Midbrain (tissue), 1 donor: ENCODE data around the gene CEP97.
A peak's percentile ranks its signal among the peaks of the same experiment; 100 is the strongest.
"Not testable (repeated sequence)": the region's sequence is repeated elsewhere in the genome, so short reads cannot be mapped to it uniquely, and the experiment has no call there.

ENCODE experiments used
- DNase-seq: peaks from one replicate; lab custom pipeline; 2025; lab: John Stamatoyannopoulos, UW

CEP97 gene

DNA sequence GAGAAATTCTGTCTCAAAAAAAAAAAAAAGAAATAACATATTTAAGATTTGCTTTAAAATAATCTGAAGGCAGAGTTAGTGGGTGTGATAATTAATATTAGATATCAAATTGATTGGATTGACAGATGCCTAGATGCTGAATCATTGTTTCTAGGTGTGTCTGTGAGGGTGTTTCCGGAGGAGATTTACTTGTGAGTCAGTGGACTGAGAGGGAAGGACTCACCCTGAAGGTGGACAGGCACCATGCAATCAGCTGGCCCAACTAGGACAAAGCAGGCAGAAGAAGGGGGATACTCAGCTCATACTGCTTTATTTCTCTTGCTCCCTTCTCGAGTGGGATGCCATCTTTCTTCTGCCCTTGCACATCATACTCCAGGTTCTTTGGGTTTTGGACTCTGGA lies 21.2 kb upstream of the CEP97 start:
- no peak for DNase-seq

DNA sequence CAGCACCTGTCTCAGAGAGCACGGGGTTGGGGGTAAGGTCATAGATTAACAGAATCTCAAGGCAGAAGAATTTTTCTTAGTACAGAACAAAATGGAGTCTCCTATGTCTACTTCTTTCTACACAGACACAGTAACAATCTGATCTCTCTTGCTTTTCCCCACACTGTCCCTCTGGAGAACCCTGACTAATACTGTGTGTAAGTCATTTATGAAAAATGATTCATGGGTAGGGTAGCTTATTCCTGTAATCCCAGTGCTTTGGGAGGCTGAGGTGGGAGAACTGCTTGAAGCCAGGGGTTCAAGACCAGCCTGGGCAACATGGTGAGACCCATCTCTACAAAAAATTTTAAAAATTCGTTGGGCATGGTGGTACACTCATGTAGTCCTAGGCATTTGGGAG lies 19.8 kb upstream of the CEP97 start:
- DNase-seq: not testable (repeated sequence)

DNA sequence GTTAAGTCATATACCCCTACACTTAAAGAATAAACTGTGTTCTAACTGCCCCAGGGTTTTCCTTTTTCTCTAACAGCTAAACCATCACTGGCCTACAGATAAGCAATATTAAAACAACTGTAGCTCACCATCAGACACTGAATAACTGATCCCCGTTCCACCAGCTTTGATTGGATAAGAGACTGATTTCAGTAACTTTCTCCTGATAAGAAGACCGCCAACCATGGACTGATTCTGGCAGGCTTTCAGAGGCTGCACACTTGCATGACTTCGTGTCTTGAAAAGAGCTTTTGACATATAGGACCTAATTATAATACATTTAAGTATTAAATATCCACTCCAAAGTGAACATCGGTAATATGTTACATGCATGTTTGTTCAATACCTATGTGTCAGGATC lies 15.3 kb upstream of the CEP97 start:
- no peak for DNase-seq

DNA sequence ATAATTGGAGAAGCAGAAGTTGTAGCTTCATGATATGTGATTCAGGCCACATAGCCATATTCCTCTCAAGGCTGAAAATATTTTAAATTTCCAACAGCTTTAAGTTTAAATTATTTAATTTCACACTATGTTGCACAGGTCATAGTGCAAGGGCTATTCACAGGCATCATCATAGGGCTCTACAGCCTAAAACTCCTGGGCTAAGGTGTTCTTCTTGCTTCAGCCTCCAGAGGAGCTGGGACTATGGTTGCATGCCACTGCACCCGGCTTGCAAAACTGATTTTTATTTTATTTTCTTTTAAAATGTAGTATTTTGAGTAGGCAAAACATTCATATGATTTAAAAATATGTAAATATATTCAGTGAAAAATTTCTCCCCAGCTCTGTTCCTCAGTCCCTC lies 6.0 kb upstream of the CEP97 start:
- no peak for DNase-seq

DNA sequence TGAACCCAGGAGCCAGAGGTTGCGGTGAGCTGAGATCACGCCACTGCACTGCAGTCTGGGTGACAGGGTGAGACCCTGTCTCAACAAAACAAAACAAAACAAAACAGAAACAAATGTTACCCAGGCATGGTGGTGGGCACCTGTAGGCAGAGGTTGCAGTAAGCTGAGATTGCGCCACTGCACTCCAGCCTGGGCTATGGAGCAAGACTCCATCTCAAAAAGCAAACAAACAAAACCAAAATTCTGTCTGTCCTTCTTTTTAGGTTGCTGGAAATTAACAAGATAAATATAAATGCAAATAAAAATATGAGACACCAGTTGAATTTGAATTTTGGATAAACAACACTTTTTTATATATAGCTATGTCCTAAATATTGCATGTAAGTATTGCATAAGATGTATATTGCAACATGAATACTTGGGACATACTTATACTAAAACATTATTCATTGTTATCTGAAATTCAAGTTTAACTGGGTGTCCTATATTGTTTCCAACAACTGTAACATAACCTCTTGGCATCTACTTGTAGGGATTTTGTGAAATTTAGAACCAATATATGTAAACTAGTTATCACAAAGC lies 4.7 kb upstream of the CEP97 start:
- DNase-seq: no peak

DNA sequence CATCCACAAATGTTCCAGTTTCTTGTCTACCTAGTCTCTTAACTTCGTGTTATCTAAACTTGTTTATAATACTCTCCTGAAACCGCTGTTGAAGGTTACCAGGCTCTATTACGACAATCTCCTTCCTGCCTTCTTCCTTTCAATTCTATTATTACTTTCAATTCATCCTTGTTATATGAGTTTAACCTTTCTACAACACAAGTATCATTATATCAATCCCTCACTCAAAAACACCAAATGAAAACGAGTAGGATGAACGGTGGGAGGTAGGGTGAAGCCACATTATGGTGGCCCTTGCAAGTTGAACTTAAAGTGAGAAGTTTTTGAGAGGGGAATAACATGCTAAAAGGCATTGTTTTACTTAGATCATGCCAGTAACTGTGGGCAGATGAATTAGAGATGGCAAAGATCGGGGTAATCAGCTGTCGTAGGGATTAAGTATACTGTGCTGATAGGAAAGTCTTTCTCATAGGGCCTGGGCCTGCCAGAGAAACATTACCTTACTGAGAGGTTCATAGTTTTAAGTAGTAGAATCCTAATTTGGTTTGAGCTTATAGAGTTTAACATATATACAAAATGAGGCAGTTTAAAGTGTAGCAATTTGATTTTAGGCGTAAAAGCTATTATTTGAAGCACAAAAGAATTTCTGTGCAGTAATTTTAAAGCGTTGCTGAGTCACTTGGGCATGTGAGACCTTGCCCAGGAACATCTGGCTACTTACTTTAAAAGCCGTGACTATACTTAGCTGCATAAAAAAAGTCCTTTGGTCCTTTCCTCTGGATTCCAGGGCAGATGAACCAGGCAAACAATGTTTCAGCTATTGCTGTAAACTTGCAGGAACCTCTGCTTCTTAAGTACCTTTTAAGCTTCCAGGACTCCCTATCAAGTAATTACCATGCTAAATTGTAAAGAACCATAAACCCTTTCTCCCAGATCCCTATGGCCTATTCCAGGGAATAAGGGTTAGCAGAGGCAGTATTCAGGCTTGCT lies 3.3 kb upstream of the CEP97 start:
- no peak for DNase-seq

DNA sequence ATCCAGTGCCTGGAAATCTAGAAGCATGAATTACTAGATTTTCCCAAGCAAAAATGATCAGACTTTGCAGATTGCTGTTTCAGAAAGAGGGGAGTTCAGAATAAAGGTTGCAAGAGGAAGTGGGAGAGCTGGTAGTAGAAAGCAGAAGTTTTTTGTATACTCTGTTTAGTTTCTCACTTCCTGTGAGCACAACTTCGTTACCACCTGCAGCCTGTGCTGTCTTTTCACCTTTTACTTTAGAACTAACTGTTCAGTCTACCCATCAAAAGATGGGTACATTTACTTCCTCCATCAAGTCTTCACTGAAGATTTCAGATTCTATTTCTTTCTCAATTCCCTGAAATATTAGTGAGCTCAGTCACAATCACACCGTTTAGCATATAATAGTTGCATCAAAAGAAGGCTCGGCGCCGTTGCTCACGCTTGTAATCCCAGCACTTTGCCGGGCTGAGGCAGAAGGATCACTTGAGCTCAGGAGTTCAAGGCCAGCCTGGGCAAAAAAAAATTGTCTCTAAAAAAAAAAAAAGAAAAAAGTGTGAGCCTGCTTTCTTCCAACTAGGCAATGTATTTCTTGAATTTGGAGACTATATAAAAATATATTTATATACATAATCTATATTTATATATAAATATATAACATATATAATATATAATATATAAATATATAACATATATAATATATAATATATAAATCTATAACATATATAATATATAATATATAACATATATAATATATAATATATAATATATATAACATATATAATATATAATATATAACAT lies 1.8 kb upstream of the CEP97 start:
- DNase-seq: no peak

DNA sequence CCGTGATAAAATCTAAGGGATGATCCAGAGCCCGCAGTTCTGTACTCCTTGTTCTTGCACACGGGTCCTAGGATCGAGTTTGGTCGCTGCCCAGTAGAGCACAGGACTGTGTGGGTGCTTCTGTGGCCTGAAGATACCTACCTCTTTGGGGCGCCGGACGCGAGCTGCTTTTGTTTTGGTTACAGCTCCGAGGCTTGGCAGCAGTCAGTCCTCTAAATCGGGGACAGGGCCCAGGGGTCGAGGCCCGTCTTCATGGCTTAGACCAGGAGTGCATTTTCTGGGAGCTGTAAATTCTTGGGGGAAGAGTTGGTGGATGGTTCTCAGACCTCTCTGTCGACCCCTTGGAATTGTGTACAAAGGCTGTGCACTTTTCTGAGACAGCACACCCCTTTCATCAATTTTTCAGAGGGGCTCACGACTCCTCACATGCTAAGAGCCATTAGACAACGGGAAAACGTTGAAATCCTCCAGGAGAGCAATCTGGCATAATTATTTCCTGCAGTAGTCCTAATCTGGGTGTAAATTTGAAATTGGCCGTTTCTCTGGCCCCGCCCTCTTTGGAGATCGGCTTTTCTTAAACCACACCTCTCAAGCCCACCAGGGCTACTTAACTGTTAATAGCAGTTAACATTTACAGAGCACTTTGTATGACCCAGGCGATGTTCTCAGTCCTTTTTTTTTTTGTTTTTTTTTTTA lies 928 bp downstream of the CEP97 start:
- DNase-seq: peak; percentile 76

DNA sequence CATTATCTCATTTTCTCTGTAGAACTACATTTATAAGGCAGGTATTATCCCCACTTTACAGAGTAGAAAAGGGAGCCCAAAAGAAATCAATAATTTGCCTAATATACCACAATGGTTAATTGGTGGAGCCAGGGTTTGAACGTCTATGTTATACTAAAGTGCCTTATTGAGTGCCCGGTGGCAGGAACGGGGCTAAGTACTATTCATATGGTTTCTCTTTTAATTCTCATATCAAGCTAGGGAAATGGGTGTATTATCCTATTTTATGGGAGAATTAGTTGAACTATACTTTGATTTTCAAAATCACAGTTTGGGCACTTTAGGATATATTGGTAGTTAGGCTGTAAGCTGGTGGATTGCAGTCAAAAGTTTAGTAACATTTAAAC lies 1.5 kb downstream of the CEP97 start:
- DNase-seq: no peak

DNA sequence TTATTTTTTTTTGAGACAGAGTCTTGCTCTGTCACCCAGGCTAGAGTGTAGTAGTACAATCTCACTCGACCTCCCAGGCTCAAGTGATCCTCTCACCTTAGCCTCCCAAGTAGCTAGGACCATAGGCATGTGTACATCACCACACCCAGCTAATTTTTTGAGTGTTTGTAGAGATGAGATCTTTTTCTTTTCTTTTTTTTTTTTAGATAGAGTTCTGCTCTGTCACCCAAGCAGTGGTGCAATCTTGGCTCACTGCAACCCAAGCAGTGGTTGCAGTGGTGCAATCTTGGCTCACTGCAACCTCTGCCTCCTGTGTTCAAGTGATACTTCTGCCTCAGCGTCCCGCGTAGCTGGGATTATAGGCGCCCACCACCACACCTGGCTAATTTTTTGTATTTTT lies 5.2 kb downstream of the CEP97 start:
- no peak for DNase-seq

DNA sequence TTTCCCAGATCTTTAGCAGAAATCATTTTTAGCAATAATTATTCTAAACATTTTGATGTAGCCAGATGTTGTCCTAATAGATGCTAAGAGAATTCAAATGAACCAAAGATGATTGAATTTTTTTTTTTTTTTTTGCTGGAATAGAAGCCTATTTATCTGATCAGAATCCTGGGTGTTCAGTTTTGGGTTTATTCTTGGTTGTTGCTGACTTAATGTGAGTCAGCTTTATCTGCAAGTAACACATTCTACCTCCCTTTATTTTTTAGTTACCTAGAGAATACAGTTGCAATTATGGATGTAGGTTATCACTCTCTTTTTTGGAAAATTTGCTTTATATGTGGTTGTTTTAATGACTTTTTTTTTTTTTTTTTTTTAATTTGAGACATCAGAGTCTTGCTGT lies 6.4 kb downstream of the CEP97 start:
- DNase-seq: no peak

DNA sequence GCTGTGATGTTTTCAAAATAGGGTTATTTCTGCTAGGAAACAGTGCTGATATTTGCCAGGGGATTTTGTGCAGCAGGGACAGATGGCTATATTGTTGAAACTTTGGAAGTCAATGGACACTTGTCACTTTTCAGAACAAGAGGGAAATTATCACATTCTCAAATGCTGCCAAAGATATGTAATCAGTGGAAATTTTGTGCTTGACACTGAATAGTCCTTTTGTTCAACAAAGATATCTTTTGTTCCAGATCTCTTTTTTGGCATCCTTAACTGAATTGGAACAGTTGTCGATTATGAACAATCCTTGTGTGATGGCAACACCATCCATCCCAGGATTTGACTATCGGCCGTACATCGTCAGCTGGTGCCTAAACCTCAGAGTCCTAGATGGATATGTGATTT lies 7.8 kb downstream of the CEP97 start:
- peak; percentile 88 for DNase-seq

DNA sequence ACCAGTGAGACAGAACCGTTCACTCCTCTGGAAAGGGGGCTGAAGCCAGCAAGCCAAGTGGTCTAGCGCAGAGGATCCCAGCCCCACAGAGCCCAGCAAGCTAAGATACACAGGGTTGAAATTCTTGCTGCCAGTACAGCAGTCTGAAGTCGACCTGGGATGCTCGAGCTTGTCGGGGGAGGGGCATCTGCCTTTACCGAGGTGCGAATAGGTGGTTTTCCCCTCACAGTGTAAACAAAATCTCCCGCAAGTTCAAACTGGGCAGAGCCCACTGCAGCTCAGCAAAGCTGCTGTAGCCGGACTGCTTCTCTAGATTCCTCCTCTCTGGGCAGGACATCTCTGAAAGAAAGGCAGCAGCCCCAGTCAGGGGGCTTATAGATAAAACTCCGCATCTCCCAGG lies 11.4 kb downstream of the CEP97 start:
- no peak for DNase-seq

DNA sequence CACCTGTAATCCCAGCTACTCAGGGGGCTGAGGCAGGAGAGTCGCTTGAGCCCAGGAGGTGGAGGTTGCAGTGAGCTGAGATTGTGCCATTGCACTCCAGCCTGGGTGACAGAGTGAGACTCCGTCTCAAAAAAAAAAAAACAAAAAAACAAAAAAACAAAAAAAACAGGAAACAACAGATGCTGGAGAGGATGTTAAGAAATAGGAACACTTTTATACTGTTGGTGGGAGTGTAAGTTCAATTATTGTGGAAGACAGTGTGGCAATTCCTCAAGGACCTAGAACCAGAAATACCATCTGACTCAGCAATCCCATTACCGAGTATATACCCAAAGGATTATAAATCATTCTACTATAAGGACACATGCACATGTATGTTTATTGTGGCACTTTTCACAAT lies 17.5 kb downstream of the CEP97 start:
- not testable (repeated sequence) for DNase-seq

DNA sequence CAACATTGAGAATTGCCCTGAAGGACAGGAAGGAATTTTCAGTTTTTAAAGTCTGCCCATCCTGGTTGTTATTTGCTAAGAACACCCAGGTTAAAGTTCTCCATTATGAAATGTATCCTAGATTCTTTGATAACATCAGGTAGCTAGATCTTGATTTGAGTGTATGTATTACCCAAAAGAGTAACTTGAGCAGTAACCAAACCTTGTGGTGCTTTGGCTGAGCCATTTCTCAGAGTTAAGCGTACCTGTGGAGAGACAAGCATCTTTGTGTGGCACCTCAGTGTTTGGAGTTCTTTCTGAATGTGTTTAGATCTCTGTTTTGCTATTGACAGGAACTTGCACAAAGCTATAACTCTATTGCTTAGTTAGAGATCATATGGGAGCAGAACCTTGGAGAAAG lies 20.4 kb downstream of the CEP97 start:
- no peak for DNase-seq

DNA sequence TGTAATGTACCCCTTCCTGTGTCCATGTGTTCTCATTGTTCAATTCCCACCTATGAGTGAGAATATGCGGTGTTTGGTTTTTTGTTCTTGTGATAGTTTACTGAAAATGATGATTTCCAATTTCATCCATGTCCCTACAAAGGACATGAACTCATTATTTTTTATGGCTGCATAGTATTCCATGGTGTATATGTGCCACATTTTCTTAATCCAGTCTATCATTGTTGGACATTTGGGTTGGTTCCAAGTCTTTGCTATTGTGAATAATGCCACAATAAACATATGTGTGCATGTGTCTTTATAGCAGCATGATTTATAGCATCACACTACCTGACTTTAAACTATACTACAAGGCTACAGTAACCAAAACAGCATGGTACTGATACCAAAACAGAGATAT lies 21.5 kb downstream of the CEP97 start:
- DNase-seq: not testable (repeated sequence)

DNA sequence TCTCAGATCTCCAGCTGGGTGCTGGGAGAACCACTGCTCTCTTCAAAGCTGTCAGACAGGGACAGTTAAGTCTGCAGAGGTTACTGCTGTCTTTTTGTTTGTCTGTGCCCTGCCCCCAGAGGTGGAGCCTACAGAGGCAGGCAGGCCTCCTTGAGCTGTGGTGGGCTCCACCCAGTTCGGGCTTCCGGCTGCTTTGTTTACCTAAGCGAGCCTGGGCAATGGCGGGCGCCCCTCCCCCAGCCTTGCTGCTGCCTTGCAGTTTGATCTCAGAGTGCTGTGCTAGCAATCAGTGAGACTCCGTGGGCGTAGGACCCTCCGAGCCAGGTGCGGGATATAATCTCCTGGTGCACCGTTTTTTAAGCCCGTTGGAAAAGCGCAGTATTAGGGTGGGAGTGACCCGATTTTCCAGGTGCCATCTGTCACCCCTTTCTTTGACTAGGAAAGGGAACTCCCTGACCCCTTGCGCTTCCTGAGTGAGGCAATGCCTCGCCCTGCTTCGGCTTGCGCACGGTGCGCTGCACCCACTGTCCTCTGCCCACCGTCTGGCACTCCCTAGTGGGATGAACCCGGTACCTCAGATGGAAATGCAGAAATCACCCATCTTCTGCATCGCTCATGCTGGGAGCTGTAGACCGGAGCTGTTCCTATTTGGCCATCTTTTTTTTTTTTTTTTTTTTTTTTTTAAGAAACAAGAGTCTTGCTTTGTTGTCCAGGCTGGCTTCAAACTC lies 29.1 kb downstream of the CEP97 start:
- DNase-seq: not testable (repeated sequence)

DNA sequence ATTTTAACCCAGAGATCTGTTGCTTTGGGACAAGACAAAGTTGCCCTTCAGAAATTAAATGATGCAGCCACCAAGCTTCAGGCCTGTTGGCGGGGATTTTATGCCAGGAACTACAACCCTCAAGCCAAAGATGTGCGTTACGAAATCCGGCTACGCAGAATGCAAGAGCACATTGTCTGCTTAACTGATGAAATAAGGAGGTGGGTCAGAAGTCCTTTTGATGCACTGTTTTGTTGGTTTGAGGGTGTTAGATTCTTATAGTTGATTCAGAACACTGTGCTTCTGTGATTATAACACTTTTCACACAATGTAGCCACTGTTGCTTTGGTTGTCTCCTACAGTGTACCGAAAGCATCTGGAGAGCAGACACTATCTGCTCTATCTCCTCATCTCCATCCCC lies 33.8 kb downstream of the CEP97 start:
- DNase-seq: peak; percentile 32

DNA sequence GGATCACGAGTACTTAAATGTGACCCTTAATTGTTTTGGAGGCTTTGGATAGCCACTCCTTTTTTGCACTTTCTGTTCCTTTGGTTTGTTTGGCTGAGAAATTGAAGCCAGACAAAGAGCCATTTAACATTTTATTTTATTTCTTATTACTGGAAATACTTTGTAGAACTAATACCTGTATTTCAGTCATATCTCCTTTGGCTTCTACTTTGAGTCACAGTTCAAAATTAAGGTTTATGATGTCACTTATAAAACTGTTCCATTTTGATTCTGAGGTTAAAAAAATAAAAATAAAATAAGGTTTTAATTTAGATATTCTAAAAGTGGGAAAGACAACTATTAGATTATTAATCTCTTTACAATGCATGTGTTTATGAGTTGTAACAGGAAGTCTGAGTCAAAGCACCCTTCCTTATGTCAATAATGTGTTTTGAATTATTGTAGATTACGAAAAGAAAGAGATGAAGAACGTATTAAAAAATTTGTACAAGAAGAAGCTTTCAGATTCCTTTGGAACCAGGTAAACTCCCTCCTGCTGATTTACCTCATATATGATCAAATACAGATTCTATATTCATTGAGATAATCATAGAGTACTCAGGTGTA lies 37.7 kb downstream of the CEP97 start:
- DNase-seq: no peak

DNA sequence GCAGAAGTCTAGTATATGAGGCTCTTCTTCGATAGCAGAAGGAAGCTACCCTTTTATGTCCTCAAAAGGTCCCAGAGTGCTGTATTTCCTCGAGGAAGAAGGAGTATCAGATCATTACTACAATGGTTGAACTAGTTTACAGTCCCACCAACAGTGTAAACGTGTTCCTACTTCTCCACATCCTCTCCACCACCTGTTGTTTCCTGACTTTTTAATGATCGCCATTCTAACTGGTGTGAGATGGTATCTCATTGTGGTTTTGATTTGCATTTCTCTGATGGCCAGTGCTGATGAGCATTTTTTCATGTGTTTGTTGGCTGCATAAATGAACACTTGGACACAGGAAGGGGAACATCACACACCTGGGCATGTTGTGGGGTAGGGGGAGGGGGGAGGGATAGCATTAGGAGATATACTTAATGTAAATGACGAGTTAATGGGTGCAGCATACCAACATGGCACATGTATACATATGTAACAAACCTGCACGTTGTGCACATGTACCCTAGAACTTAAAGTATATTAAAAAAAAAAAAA lies 53.4 kb downstream of the CEP97 start:
- not testable (repeated sequence) for DNase-seq
